ENCODE results near the gene RIPK1.
"Not testable (repeated sequence)": the region's sequence is repeated elsewhere in the genome, so short reads cannot be mapped to it uniquely, and the experiment has no call there.

The RIPK1 gene

GRCh38 chr6:3045777-3046176 lies 22.5 kb upstream of the RIPK1 start:
- no peak for DNase-seq (ENCODE audit: low spot score)

GRCh38 chr6:3046295-3046694 lies 22.0 kb upstream of the RIPK1 start:
- DNase-seq (ENCODE audit: low spot score): no peak

- DNase-seq (ENCODE audit: low spot score): not testable (repeated sequence)
These were observed 20.3 kb upstream of the RIPK1 start for GRCh38 chr6:3048009-3048408.

GRCh38 chr6:3052481-3053230 lies 15.6 kb upstream of the RIPK1 start:
- DNase-seq (ENCODE audit: low spot score): no peak

- no peak for DNase-seq (ENCODE audit: low spot score)
These were observed 15.1 kb upstream of the RIPK1 start for GRCh38 chr6:3053231-3053508.

GRCh38 chr6:3054229-3055157 lies 13.8 kb upstream of the RIPK1 start:
- not testable (repeated sequence) for DNase-seq (ENCODE audit: low spot score)

- not testable (repeated sequence) for DNase-seq (ENCODE audit: low spot score)
These were observed 13.2 kb upstream of the RIPK1 start for GRCh38 chr6:3055158-3055499.

- no peak for DNase-seq (ENCODE audit: low spot score)
These were observed 11.1 kb upstream of the RIPK1 start for GRCh38 chr6:3057063-3057770.

- DNase-seq (ENCODE audit: low spot score): no peak
These were observed 9.3 kb upstream of the RIPK1 start for GRCh38 chr6:3058957-3059356.

GRCh38 chr6:3060092-3060491 lies 8.2 kb upstream of the RIPK1 start:
- DNase-seq (ENCODE audit: low spot score): not testable (repeated sequence)

- no peak for DNase-seq (ENCODE audit: low spot score)
These were observed 6.8 kb upstream of the RIPK1 start for GRCh38 chr6:3061501-3061941.

- not testable (repeated sequence) for DNase-seq (ENCODE audit: low spot score)
These were observed 5.0 kb upstream of the RIPK1 start for GRCh38 chr6:3063340-3063732.

GRCh38 chr6:3063733-3064700 lies 4.3 kb upstream of the RIPK1 start:
- peak; percentile 88 for DNase-seq (ENCODE audit: low spot score)

- DNase-seq (ENCODE audit: low spot score): no peak
These were observed 3.3 kb downstream of the RIPK1 start for GRCh38 chr6:3071568-3071967.

GRCh38 chr6:3072798-3073197 lies 4.5 kb downstream of the RIPK1 start:
- DNase-seq (ENCODE audit: low spot score): no peak

GRCh38 chr6:3073382-3073781 lies 5.1 kb downstream of the RIPK1 start:
- DNase-seq (ENCODE audit: low spot score): no peak

GRCh38 chr6:3075772-3076113 lies 7.4 kb downstream of the RIPK1 start:
- no peak for DNase-seq (ENCODE audit: low spot score)

- no peak for DNase-seq (ENCODE audit: low spot score)
These were observed 8.0 kb downstream of the RIPK1 start for GRCh38 chr6:3076320-3076719.

GRCh38 chr6:3077430-3077829 lies 9.1 kb downstream of the RIPK1 start:
- DNase-seq (ENCODE audit: low spot score): no peak

- DNase-seq (ENCODE audit: low spot score): not testable (repeated sequence)
These were observed 10.7 kb downstream of the RIPK1 start for GRCh38 chr6:3078952-3079351.

- no peak for DNase-seq (ENCODE audit: low spot score)
These were observed 11.4 kb downstream of the RIPK1 start for GRCh38 chr6:3079682-3080081.

- DNase-seq (ENCODE audit: low spot score): peak; percentile 71
These were observed 13.7 kb downstream of the RIPK1 start for GRCh38 chr6:3081960-3082359.

Data from pons (tissue), 1 donor.